Tibial nerve (tissue), 4 donors: ENCODE results near the gene SEZ6.

ENCODE experiments used
- CTCF ChIP-seq, 5 experiments: fragments of 200-600 bp in 3 of 5; fragments of 450-650 bp in 2 of 5; sonication (generic) in 3 of 5; IDR thresholded peaks; one replicate each; pipeline ENCODE4 v1.5.1; 2016 to 2019; ENCODE audit warnings: antibody characterized with exemption in 5 of 5, mild to moderate bottlenecking in 3 of 5, moderate library complexity in 2 of 5
- EP300 ChIP-seq, 2 donors: sonication (generic); formaldehyde crosslinking; IDR thresholded peaks; one replicate each; pipeline ENCODE4 v1.6.1; 2017; ENCODE audit warnings: antibody characterized with exemption in 2 of 2, mild to moderate bottlenecking in 1 of 2
- POLR2A ChIP-seq, 2 donors: fragments of 450-650 bp; IDR thresholded peaks; one replicate each; pipeline ENCODE4 v1.6.1; 2017; ENCODE audit warnings: antibody characterized with exemption in 2 of 2, mild to moderate bottlenecking in 2 of 2, moderate library complexity in 2 of 2

- no peak for TF ChIP-seq CTCF (IDR thresholded peaks at IDR 0.05)
- TF ChIP-seq POLR2A (IDR thresholded peaks at IDR 0.05) = no peak
- TF ChIP-seq EP300 (IDR thresholded peaks at IDR 0.05) = no peak
Observed at GRCh38 chr17:28970879-28971278, 35.0 kb downstream of the SEZ6 start.
